GM12878 (cell line): ENCODE results near the gene DLK1. TPM values are rescaled to one million over a fixed set of nuclear protein-coding genes. Genes with fewer than 3 reads are reported as not detected.

Experiments used
- ATAC-seq: fragments of 200-7000 bp; cut with Tn5 transposase; 3 replicates; pipeline ENCODE4 v1.9.1; 2020; ENCODE audit warnings: mild to moderate bottlenecking, moderate library complexity
- BruUV-seq: library from RNA; stranded (reverse); fragments of 400-500 nt; replicated peaks from 2 replicates; lab custom pipeline; 2021; lab: Mats Ljungman, UMichigan
- CTCF ChIA-PET: fragments of 300-600 bp; sonication (Branson Sonifier 250); formaldehyde crosslinking; extraction: SDS; loops from one replicate; lab custom pipeline; 2021; ENCODE audit warnings: inconsistent platforms; lab: Yijun Ruan, JAX
- POLR2A ChIA-PET: fragments of 350-600 bp; formaldehyde crosslinking; extraction: SDS; loops from one replicate; lab custom pipeline; 2021; ENCODE audit warnings: inconsistent platforms; lab: Charles Lee
- RAD21 ChIA-PET: fragments of 300-600 bp; sonication (Branson Sonifier 250); formaldehyde crosslinking; loops from one replicate; lab custom pipeline; 2023; ENCODE audit warnings: antibody characterized with exemption; ENCODE audit not compliant: unreplicated experiment; lab: Charles Lee
- SMC1A ChIA-PET: fragments of 300-600 bp; sonication (Branson Sonifier 250); formaldehyde crosslinking; loops from one replicate; lab custom pipeline; 2023; ENCODE audit not compliant: unreplicated experiment, uncharacterized antibody; lab: Charles Lee
- DNase-seq: peaks from one replicate; pipeline ENCODE4 v3.0.0-alpha.2; 2011; ENCODE audit warnings: low read depth, low spot score
- FAIRE-seq: peaks from 3 replicates; lab custom pipeline; 2011; peaks lifted over from hg19 to GRCh38; lab: Jason Lieb, UNC
- H2AFZ ChIP-seq: 2 replicates; pipeline ENCODE4 v1.6.0; 2011; ENCODE audit warnings: low read depth, low read length, control low read depth; ENCODE audit not compliant: control insufficient read depth
- H3K27ac ChIP-seq: 2 replicates; pipeline ENCODE4 v1.5.1; 2011; ENCODE audit warnings: control low read depth; ENCODE audit not compliant: control insufficient read depth, insufficient read depth
- H3K27me3 ChIP-seq, 2 experiments: replicated peaks in 1 of 2; 2 replicates each; pipeline versions ENCODE4 v1.6.0 to v1.6.1; 2011; ENCODE audit warnings: low read length in 1 of 2; ENCODE audit not compliant: control insufficient read depth in 2 of 2, insufficient read depth in 2 of 2
- H3K36me3 ChIP-seq, 2 experiments: 2 replicates each; pipeline ENCODE4 v1.5.1; 2011; ENCODE audit warnings: low read length in 1 of 2; ENCODE audit not compliant: control insufficient read depth in 2 of 2, insufficient read depth in 2 of 2
- H3K4me1 ChIP-seq: 2 replicates; pipeline ENCODE4 v1.6.1; 2011; ENCODE audit warnings: mild to moderate bottlenecking, low read length, moderate library complexity, mixed read lengths; ENCODE audit not compliant: control insufficient read depth, insufficient read depth
- H3K4me2 ChIP-seq: 2 replicates; pipeline ENCODE4 v1.6.0; 2011; ENCODE audit warnings: control low read depth; ENCODE audit not compliant: control insufficient read depth, insufficient read depth
- H3K4me3 ChIP-seq: fragments of 200-600 bp; sonication (generic); 2 replicates; pipeline ENCODE4 v1.5.1; 2016
- H3K79me2 ChIP-seq: 2 replicates; pipeline ENCODE4 v1.6.0; 2011; ENCODE audit warnings: low read length; ENCODE audit not compliant: control insufficient read depth, insufficient read depth
- H3K9ac ChIP-seq: 2 replicates; pipeline ENCODE4 v1.8.0; 2011; ENCODE audit warnings: low read length, control low read depth, mixed read lengths; ENCODE audit not compliant: control insufficient read depth, insufficient read depth
- H3K9me3 ChIP-seq: replicated peaks from 3 replicates; pipeline ENCODE4 v1.5.1; 2011; ENCODE audit warnings: mild to moderate bottlenecking, low read length; ENCODE audit not compliant: control insufficient read depth, insufficient read depth
- H4K20me1 ChIP-seq: 2 replicates; pipeline ENCODE4 v1.6.0; 2011; ENCODE audit not compliant: control insufficient read depth, insufficient read depth
- CBX3 ChIP-seq: fragments of 200-600 bp; sonication (generic); IDR thresholded peaks from 2 replicates; pipeline ENCODE4 v1.6.1; 2016; ENCODE audit warnings: low read depth, borderline replicate concordance
- HCFC1 ChIP-seq: fragments of 150-350 bp; IDR thresholded peaks from 2 replicates; pipeline ENCODE4 v1.6.1; 2014; ENCODE audit warnings: low read length
- LARP7 ChIP-seq: fragments of 450-650 bp; IDR thresholded peaks from 2 replicates; pipeline ENCODE4 v1.6.1; 2017; ENCODE audit warnings: mild to moderate bottlenecking
- NR2C2 ChIP-seq: IDR thresholded peaks from 2 replicates; pipeline ENCODE4 v1.6.1; 2011; ENCODE audit warnings: borderline replicate concordance, low read depth; ENCODE audit not compliant: control insufficient read depth, insufficient read length
- PKNOX1 ChIP-seq: fragments of 450-650 bp; IDR thresholded peaks from 2 replicates; pipeline ENCODE4 v1.6.1; 2016; ENCODE audit warnings: mild to moderate bottlenecking
- SREBF2 ChIP-seq: IDR thresholded peaks from 2 replicates; pipeline ENCODE4 v1.6.1; 2012; ENCODE audit warnings: mild to moderate bottlenecking, low read length
- SUZ12 ChIP-seq: fragments of 200-600 bp; sonication (generic); IDR thresholded peaks from one replicate; pipeline ENCODE4 v1.6.1; 2018; ENCODE audit warnings: antibody characterized with exemption, mild to moderate bottlenecking; ENCODE audit not compliant: unreplicated experiment
- TARDBP ChIP-seq: IDR thresholded peaks from 2 replicates; pipeline ENCODE4 v1.6.1; 2016; ENCODE audit warnings: borderline replicate concordance
- TCF3 ChIP-seq: IDR thresholded peaks from 2 replicates; pipeline ENCODE4 v1.6.1; 2012; ENCODE audit warnings: low read depth, mild to moderate bottlenecking, low read length, borderline replicate concordance; ENCODE audit not compliant: insufficient read depth
- WGBS: methylation state at CpG from one replicate; pipeline ENCODE4 v1.1.6; 2016; ENCODE audit warnings: low lambda C conversion rate; ENCODE audit not compliant: insufficient replicate concordance, insufficient coverage; ENCODE audit errors: missing lambda C conversion rate; 5-methylcytosine and 5-hydroxymethylcytosine counted together
- in situ Hi-C: fragments of 300-500 bp; cut with MboI; formaldehyde crosslinking; loops from 9 replicates; pipeline ENCODE4 v1.14.3; 2018; ENCODE audit warnings: mixed read lengths
- intact Hi-C: fragments of 100-400 bp; cut with micrococcal nuclease; formaldehyde crosslinking; loops from one replicate; pipeline ENCODE4 v1.14.2; 2022; ENCODE audit not compliant: unreplicated experiment
- polyA plus RNA-seq, 11 experiments: library from polyadenylated mRNA; depleted of rRNA in 4 of 11; unstranded in 6 of 11; stranded (reverse) in 5 of 11; fragments of >200 nt; fragmentation: Nextera tagmentation in 4 of 11; fragmentation: Illumina TruSeq in 1 of 11; extraction: Ambion mirVana in 4 of 11; extraction: Trizol in 1 of 11; gene quantifications; 1 replicate in 1 of 11; 2 replicates in 10 of 11; pipeline versions ENCODE4 v1.2.1 to v1.2.3, GENCODE V29; 2011 to 2016; ENCODE audit warnings: inconsistent platforms in 2 of 11, missing spikeins in 2 of 11, low read depth in 1 of 11
- total RNA-seq, 4 experiments: library from RNA; depleted of rRNA in 3 of 4; stranded (reverse); fragments of >200 nt in 3 of 4; fragmentation: Illumina TruSeq in 1 of 4; extraction: Trizol in 1 of 4; gene quantifications; 2 replicates each; pipeline versions ENCODE4 v1.2.1 to v1.2.3, GENCODE V29; 2013 to 2021

DLK1 gene
- total and polyA plus RNA-seq, 10 of the 15 experiments (the other 5 are each of a cell fraction or from before 2014, with no cell fraction given) = 0.87 TPM; not detected in 9

- Histone ChIP-seq H3K27ac (no peak overlapping the region), H3K36me3 (no peaks in the 10 kb centered on the region), H3K79me2 (no peaks in the 10 kb centered on the region), H3K4me1 (no peaks in the 10 kb centered on the region), H3K9ac (no peak overlapping the region), H3K27me3 (peaks cover 0 to 1% of the 10 kb centered on the region in 2 experiments; a peak in 1 of 4 replicates), H3K4me3 (no peak overlapping the region), H3K9me3 (no peaks in the 10 kb centered on the region)
- CTCF ChIA-PET = no interaction called here
- FAIRE-seq = no peak
- POLR2A ChIA-PET = no interaction called here
- no peak for DNase-seq
- SMC1A ChIA-PET = interaction anchor here (1.1 kb wide), 1 partner anchor 237 kb away, joined by 5 read pairs; no protein-coding TSS in a partner anchor
- TF ChIP-seq HCFC1 = no peak
- no peak for TF ChIP-seq NR2C2
- TF ChIP-seq CBX3 = no peak
- TF ChIP-seq SREBF2 = no peak
- TF ChIP-seq PKNOX1 = no peak
- no peak for TF ChIP-seq TCF3
- TF ChIP-seq LARP7 = no peak
- no peak for TF ChIP-seq TARDBP
- TF ChIP-seq SUZ12 = no peak
- TF ChIP-seq, all 136 proteins: peak for 0
- Histone ChIP-seq H4K20me1 (no peaks in the 10 kb centered on the region), H2AFZ (no peak overlapping the region), H3K4me2 (no peak overlapping the region)
- WGBS = 69% methylated on average over 9 of the region's 10 CpGs
- no TSS peak for BruUV-seq
- RAD21 ChIA-PET = no interaction called here
- no peak for ATAC-seq
- in situ Hi-C loops = no loop called here
- intact Hi-C loops = no loop called here
These were observed 23.4 kb downstream of the DLK1 start for GRCh38 chr14:100749967-100750597.
